RWPE1 (cell line): ENCODE measurements around the gene KHSRP.

Experiments used
- CTCF ChIA-PET: fragments of 350-600 bp; sonication (Branson Sonifier 250); formaldehyde crosslinking; extraction: SDS; loops from one replicate; lab custom pipeline; 2021; lab: Yijun Ruan, JAX
- POLR2A ChIA-PET: fragments of 400-600 bp; formaldehyde crosslinking; extraction: SDS; loops from one replicate; lab custom pipeline; 2020; ENCODE audit warnings: antibody characterized with exemption; ENCODE audit not compliant: low non-redundant PET; lab: Yijun Ruan, JAX
- DNase-seq: peaks from one replicate; pipeline ENCODE4 v3.0.0; 2012; ENCODE audit warnings: low spot score
- H3K27ac ChIP-seq: fragments of 450-650 bp; 2 replicates; pipeline ENCODE4 v1.5.1; 2017
- TF ChIP-seq, protein P1 (sequence below): fragments of 450-650 bp; conservative IDR thresholded peaks from 2 replicates; pipeline ENCODE4 v1.5.1; 2017; ENCODE audit warnings: low read depth, mild to moderate bottlenecking

KHSRP gene

GRCh38 chr19:6374711-6375410 lies 49.8 kb downstream of the KHSRP start:
- peak overlapping the region; percentile 98 for H3K27ac ChIP-seq
- ChIA-PET CTCF (interaction anchor here (0.7 kb wide), 1 partner anchor 43 kb away, joined by 3 read pairs; no protein-coding TSS in a partner anchor), POLR2A (interaction anchor here (0.7 kb wide), 1 partner anchor 34 kb away, joined by 3 read pairs; no protein-coding TSS in a partner anchor)
- no peak for DNase-seq
- TF ChIP-seq, protein P1, sequence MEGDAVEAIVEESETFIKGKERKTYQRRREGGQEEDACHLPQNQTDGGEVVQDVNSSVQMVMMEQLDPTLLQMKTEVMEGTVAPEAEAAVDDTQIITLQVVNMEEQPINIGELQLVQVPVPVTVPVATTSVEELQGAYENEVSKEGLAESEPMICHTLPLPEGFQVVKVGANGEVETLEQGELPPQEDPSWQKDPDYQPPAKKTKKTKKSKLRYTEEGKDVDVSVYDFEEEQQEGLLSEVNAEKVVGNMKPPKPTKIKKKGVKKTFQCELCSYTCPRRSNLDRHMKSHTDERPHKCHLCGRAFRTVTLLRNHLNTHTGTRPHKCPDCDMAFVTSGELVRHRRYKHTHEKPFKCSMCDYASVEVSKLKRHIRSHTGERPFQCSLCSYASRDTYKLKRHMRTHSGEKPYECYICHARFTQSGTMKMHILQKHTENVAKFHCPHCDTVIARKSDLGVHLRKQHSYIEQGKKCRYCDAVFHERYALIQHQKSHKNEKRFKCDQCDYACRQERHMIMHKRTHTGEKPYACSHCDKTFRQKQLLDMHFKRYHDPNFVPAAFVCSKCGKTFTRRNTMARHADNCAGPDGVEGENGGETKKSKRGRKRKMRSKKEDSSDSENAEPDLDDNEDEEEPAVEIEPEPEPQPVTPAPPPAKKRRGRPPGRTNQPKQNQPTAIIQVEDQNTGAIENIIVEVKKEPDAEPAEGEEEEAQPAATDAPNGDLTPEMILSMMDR: no peak

- no peak for DNase-seq
- TF ChIP-seq, protein P1: no peak
- ChIA-PET CTCF (no interaction called here), POLR2A (no interaction called here)
- H3K27ac ChIP-seq: peak overlapping the region; percentile 98
These were observed 50.4 kb downstream of the KHSRP start for GRCh38 chr19:6374161-6374709.

- no peak for DNase-seq
- POLR2A ChIA-PET: interaction anchor here (0.6 kb wide), 1 partner anchor 48 kb away, joined by 4 read pairs; no protein-coding TSS in a partner anchor
- peak overlapping the region; percentile 98 for H3K27ac ChIP-seq
- TF ChIP-seq, protein P1: no peak
- CTCF ChIA-PET: interaction anchor here (0.6 kb wide), 1 partner anchor 9 kb away, joined by 3 read pairs; no protein-coding TSS in a partner anchor
These were observed 50.9 kb downstream of the KHSRP start for GRCh38 chr19:6373813-6374108.

DNA sequence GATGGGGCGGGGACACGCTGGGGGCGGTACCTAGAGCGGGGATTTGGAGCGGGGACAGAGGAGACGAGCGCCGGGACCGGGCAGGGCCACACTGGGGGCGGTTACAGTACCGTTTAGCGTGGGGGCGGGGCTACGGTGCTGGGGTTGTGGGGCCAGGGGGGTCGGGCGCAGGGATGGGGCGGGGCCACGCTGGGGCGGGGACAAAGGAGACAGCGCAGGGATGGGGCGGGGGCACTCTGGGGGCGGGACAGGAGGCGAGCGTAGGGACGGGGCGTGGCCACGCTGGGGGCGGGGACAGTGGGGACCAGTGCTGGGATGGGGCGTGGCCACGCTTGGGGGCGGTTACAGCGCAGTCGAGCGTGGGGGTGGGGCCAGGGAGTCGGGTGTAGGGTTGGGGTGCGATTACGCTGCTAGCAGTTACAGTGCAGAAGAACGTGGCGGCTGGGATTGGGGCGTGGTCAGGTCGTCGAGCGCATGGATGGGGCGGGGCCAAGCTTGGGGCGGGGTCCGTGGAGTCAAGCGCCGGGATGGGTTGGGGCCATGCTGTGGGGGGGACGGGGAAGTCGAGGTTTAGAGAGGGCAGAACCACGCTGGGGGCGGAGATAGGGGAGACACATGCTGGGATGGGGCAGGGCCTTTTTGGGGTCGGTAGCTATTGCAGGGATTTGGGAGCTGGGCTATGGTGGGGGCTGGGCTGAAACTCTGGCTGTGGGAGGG lies 51.4 kb downstream of the KHSRP start:
- POLR2A ChIA-PET: interaction anchor here (0.6 to 1.0 kb wide), 4 partner anchors 24 to 157 kb away, joined by 3 to 9 read pairs (median 6); partner anchors contain the start of gene TNFSF9
- TF ChIP-seq, protein P1: no peak
- DNase-seq: peak; percentile 96
- H3K27ac ChIP-seq: peak overlapping the region; percentile 98
- CTCF ChIA-PET: interaction anchor here (0.6 kb wide), 1 partner anchor 9 kb away, joined by 3 read pairs; no protein-coding TSS in a partner anchor

DNA sequence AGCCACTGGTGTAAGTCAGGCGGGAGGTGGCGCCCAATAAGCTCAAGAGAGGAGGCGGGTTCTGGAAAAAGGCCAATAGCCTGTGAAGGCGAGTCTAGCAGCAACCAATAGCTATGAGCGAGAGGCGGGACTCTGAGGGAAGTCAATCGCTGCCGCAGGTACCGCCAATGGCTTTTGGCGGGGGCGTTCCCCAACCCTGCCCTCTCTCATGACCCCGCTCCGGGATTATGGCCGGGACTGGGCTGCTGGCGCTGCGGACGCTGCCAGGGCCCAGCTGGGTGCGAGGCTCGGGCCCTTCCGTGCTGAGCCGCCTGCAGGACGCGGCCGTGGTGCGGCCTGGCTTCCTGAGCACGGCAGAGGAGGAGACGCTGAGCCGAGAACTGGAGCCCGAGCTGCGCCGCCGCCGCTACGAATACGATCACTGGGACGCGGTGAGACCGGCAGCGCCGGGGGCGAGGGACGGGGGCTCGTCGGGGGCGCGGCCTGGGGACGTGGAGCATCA lies 52.0 kb downstream of the KHSRP start, which contains the start of gene ALKBH7:
ALKBH7 (plus strand) TSS at position 201 of the 502 bp plus-strand sequence; CDS start at position 228, 27 bp downstream.
- TF ChIP-seq, protein P1: no peak
- peak within 1 kb of the TSS; percentile 98 for H3K27ac ChIP-seq
- DNase-seq: peak; percentile 95
- CTCF ChIA-PET: interaction anchor here (0.9 kb wide), 1 partner anchor 350 kb away, joined by 5 read pairs; no protein-coding TSS in a partner anchor
- POLR2A ChIA-PET: interaction anchor here (0.6 to 1.0 kb wide), 3 partner anchors 24 to 158 kb away, joined by 3 to 9 read pairs (median 8); partner anchors contain the start of gene TNFSF9

GRCh38 chr19:6364353-6364752 lies 60.3 kb downstream of the KHSRP start:
- no peak overlapping the region for H3K27ac ChIP-seq
- no peak for DNase-seq
- POLR2A ChIA-PET: no interaction called here
- TF ChIP-seq, protein P1: no peak
- CTCF ChIA-PET: no interaction called here
